K562 (cell line): ENCODE results near the gene GLYATL3. TPM values are rescaled to one million over a fixed set of nuclear protein-coding genes. Genes with fewer than 3 reads are reported as not detected.

Experiments used
- ATAC-seq: fragments of 200-7000 bp; cut with Tn5 transposase; 3 replicates; pipeline ENCODE4 v1.9.1; 2020; ENCODE audit warnings: moderate library complexity
- BruUV-seq: library from RNA; stranded (reverse); fragments of 400-500 nt; replicated peaks from 2 replicates; lab custom pipeline; 2021; lab: Mats Ljungman, UMichigan
- CTCF ChIA-PET: fragments of 300-600 bp; formaldehyde crosslinking; extraction: SDS; loops from one replicate; lab custom pipeline; 2021; ENCODE audit warnings: low intra/inter-chr PET ratio; lab: Yijun Ruan, JAX
- POLR2A ChIA-PET: fragments of 300-600, 350-650 bp; sonication (Branson Sonifier 250); formaldehyde crosslinking; extraction: SDS; loops from one replicate; lab custom pipeline; 2021; ENCODE audit warnings: antibody characterized with exemption, inconsistent platforms; lab: Yijun Ruan, JAX
- DNase-seq, 4 experiments: peaks; one replicate each; pipeline versions ENCODE4 v3.0.0 to v3.0.0-alpha.2; 2011 to 2018; ENCODE audit warnings: low spot score in 3 of 4, mixed read lengths in 3 of 4; ENCODE audit errors: extremely low read depth in 1 of 4
- FAIRE-seq: peaks from 2 replicates; lab custom pipeline; 2011; peaks lifted over from hg19 to GRCh38; lab: Jason Lieb, UNC
- H2AFZ ChIP-seq: 2 replicates; pipeline ENCODE4 v1.6.0; 2011; ENCODE audit warnings: low read depth, low read length, control low read depth, inconsistent platforms
- H3K27ac ChIP-seq: fragments of 200-600 bp; 3 replicates; pipeline ENCODE4 v1.8.0; 2011; ENCODE audit warnings: low read depth, mild to moderate bottlenecking, control low read depth, inconsistent platforms, low read length, moderate library complexity, mixed read lengths; ENCODE audit errors: extremely low read depth
- H3K27me3 ChIP-seq, 2 experiments: fragments of 300-600 bp in 1 of 2; 2 replicates in 1 of 2; 3 replicates in 1 of 2; pipeline versions ENCODE4 v1.6.0 to v1.8.0; 2011; ENCODE audit warnings: inconsistent platforms in 2 of 2, low read length in 2 of 2, mild to moderate bottlenecking in 1 of 2, mixed read lengths in 1 of 2, moderate library complexity in 1 of 2; ENCODE audit not compliant: control insufficient read depth in 2 of 2, insufficient read depth in 2 of 2
- H3K36me3 ChIP-seq: fragments of 300-600 bp; 3 replicates; pipeline ENCODE4 v1.8.0; 2011; ENCODE audit warnings: mild to moderate bottlenecking, low read length, inconsistent platforms; ENCODE audit not compliant: control insufficient read depth, insufficient read depth
- H3K4me1 ChIP-seq, 2 experiments: fragments of 200-600 bp in 1 of 2; replicated peaks in 1 of 2; 2 replicates in 1 of 2; 3 replicates in 1 of 2; pipeline versions ENCODE4 v1.5.1 to v1.8.0; 2011; ENCODE audit warnings: inconsistent platforms in 2 of 2, low read length in 2 of 2, mild to moderate bottlenecking in 1 of 2, mixed read lengths in 1 of 2, moderate library complexity in 1 of 2; ENCODE audit not compliant: control insufficient read depth in 2 of 2, insufficient read depth in 2 of 2
- H3K4me2 ChIP-seq: 2 replicates; pipeline ENCODE4 v1.6.1; 2011; ENCODE audit warnings: low read length, control low read depth, inconsistent platforms, mixed read lengths; ENCODE audit not compliant: insufficient read depth
- H3K4me3 ChIP-seq: fragments of 200-600 bp; sonication (generic), shearing (Covaris generic); 2 replicates; pipeline ENCODE4 v1.5.1; 2016; ENCODE audit warnings: control low read depth, inconsistent platforms
- H3K79me2 ChIP-seq: fragments of 200-600 bp; 3 replicates; pipeline ENCODE4 v1.8.0; 2011; ENCODE audit warnings: low read length, inconsistent platforms; ENCODE audit not compliant: control insufficient read depth, insufficient read depth
- H3K9ac ChIP-seq, 2 experiments: 2 replicates each; pipeline versions ENCODE4 v1.6.0 to v1.6.1; 2011; ENCODE audit warnings: low read depth in 2 of 2, low read length in 2 of 2, control low read depth in 1 of 2, inconsistent platforms in 1 of 2, mild to moderate bottlenecking in 1 of 2, mixed read lengths in 1 of 2; ENCODE audit not compliant: insufficient read depth in 1 of 2
- H3K9me1 ChIP-seq: one replicate; pipeline ENCODE4 v1.6.0; 2011; ENCODE audit warnings: inconsistent platforms, mild to moderate bottlenecking, low read length, moderate library complexity; ENCODE audit not compliant: control insufficient read depth, insufficient read depth
- H3K9me3 ChIP-seq: replicated peaks from 2 replicates; pipeline ENCODE4 v1.5.1; 2011; ENCODE audit warnings: low read depth, low read length, inconsistent platforms; ENCODE audit not compliant: control insufficient read depth, insufficient read depth
- H4K20me1 ChIP-seq: replicated peaks from 2 replicates; pipeline ENCODE4 v1.6.1; 2011; ENCODE audit warnings: low read length, inconsistent platforms, mixed read lengths; ENCODE audit not compliant: control insufficient read depth, insufficient read depth
- LEF1 ChIP-seq: fragments of 450-650 bp; IDR thresholded peaks from 2 replicates; pipeline ENCODE4 v1.6.1; 2016; ENCODE audit warnings: mild to moderate bottlenecking
- RBM17 ChIP-seq: fragments of 200-400 bp; formaldehyde crosslinking; IDR thresholded peaks from 2 replicates; pipeline ENCODE4 v1.6.1; 2017; ENCODE audit warnings: low read depth, mild to moderate bottlenecking, low read length, borderline replicate concordance
- ZBTB33 ChIP-seq: sonication (generic); formaldehyde crosslinking; IDR thresholded peaks from 2 replicates; pipeline ENCODE4 v1.8.1; 2023; ENCODE audit warnings: mild to moderate bottlenecking, missing genetic modification reagents
- ZNF785 ChIP-seq: fragments of 250-450 bp; sonication (Bioruptor Pico); IDR thresholded peaks from 2 replicates; pipeline ENCODE4 v1.4.0; 2020; ENCODE audit warnings: mild to moderate bottlenecking
- WGBS: fragments of 100-300 bp; shearing (Covaris generic); methylation state at CpG from one replicate; pipeline ENCODE4 v1.1.6; 2016; ENCODE audit warnings: low coverage, mixed read lengths; ENCODE audit not compliant: insufficient coverage; ENCODE audit errors: missing lambda C conversion rate; 5-methylcytosine and 5-hydroxymethylcytosine counted together
- in situ Hi-C: fragments of 300-500 bp; cut with MboI; formaldehyde crosslinking; loops from 4 replicates; pipeline ENCODE4 v1.15.0; 2018; ENCODE audit warnings: inconsistent platforms, mixed read lengths
- intact Hi-C: fragments of 100-400 bp; cut with micrococcal nuclease; formaldehyde crosslinking; loops from 2 replicates; pipeline ENCODE4 v1.14.2; 2022
- polyA plus RNA-seq, 8 experiments: library from polyadenylated mRNA; depleted of rRNA in 4 of 8; stranded (reverse) in 5 of 8; unstranded in 3 of 8; fragments of >200 nt; fragmentation: Nextera tagmentation in 2 of 8; fragmentation: Illumina TruSeq in 1 of 8; extraction: Ambion mirVana in 2 of 8; extraction: Trizol in 1 of 8; gene quantifications; 2 replicates each; pipeline versions ENCODE4 v1.2.1 to v1.2.3, GENCODE V29; 2011 to 2014; ENCODE audit warnings: inconsistent platforms in 1 of 8, missing spikeins in 1 of 8
- total RNA-seq, 7 experiments: library from RNA; depleted of rRNA in 6 of 7; stranded (reverse); fragments of >200 nt in 6 of 7; fragmentation: Illumina TruSeq in 2 of 7; extraction: Trizol in 2 of 7; gene quantifications; 2 replicates each; pipeline versions ENCODE4 v1.2.1 to v1.2.3, GENCODE V29; 2011 to 2021; ENCODE audit warnings: low replicate concordance in 1 of 7

GLYATL3 gene
- total and polyA plus RNA-seq, 9 of the 15 experiments (the other 6 are each of a cell fraction or from before 2014, with no cell fraction given) = not detected

- TF ChIP-seq ZBTB33 (CRISPR knock-in tag) (no peak), LEF1 (no peak), ZNF785 (CRISPR knock-in tag) (no peak)
- TF ChIP-seq, all 486 proteins: peak for 0
Measured at GRCh38 chr6:49552596-49552995, 52.9 kb downstream of the GLYATL3 start (continued).

GRCh38 chr6:49553384-49553783, 53.7 kb downstream of the GLYATL3 start:
- no peak for FAIRE-seq

More at GRCh38 chr6:49553384-49553783, 53.7 kb downstream of the GLYATL3 start:
- no TSS peak for BruUV-seq
- no peaks in the 10 kb centered on the region for H4K20me1 ChIP-seq
- intact Hi-C loops (no loop called here), in situ Hi-C loops (no loop called here)
- ChIA-PET POLR2A (interaction anchor here (0.7 to 1.2 kb wide), 2 partner anchors 9 to 10 kb away, joined by 3 to 5 read pairs; no protein-coding TSS in a partner anchor), CTCF (no interaction called here)
- H3K4me1 ChIP-seq = peaks cover 5 to 8% of the 10 kb centered on the region in 2 experiments; a peak in 3 of 5 replicates
- 27% methylated on average over 1 of the region's 1 CpG for WGBS
- TF ChIP-seq RBM17 = no peak
- H3K9ac ChIP-seq = no peak overlapping the region
- no peak overlapping the region for H3K4me3 ChIP-seq
- no peak overlapping the region for H3K4me2 ChIP-seq
- no peaks in the 10 kb centered on the region for H3K9me3 ChIP-seq
- DNase-seq (no peak), ATAC-seq (no peak)
- no peaks in the 10 kb centered on the region for H3K36me3 ChIP-seq
- no peaks in the 10 kb centered on the region for H3K27me3 ChIP-seq
- H3K27ac ChIP-seq = no peak overlapping the region
- H2AFZ ChIP-seq = no peak overlapping the region
- no peaks in the 10 kb centered on the region for H3K9me1 ChIP-seq
- no peaks in the 10 kb centered on the region for H3K79me2 ChIP-seq
